Lower leg skin (tissue), 3 donors: ENCODE data around the gene ZFAND6.

ENCODE experiments used
- CTCF ChIP-seq, 3 donors: fragments of 450-650 bp; IDR thresholded peaks; one replicate each; pipeline ENCODE4 v1.5.1; 2016; ENCODE audit warnings: antibody characterized with exemption in 3 of 3, mild to moderate bottlenecking in 3 of 3, moderate library complexity in 2 of 3
- POLR2A ChIP-seq, 2 donors: fragments of 450-650 bp; IDR thresholded peaks; one replicate each; pipeline ENCODE4 v1.6.1; 2016 to 2017; ENCODE audit warnings: antibody characterized with exemption in 2 of 2, mild to moderate bottlenecking in 1 of 2, moderate library complexity in 1 of 2

- TF ChIP-seq CTCF (IDR thresholded peaks at IDR 0.05), result no peak
- no peak for TF ChIP-seq POLR2A (IDR thresholded peaks at IDR 0.05)
Measured at GRCh38 chr15:80020731-80021130, 38.7 kb upstream of the ZFAND6 start.
